H1 (cell line): ENCODE data around the gene NXT1. TPM values are rescaled to one million over a fixed set of nuclear protein-coding genes. Genes with fewer than 3 reads are reported as not detected.

Experiments
- CTCF ChIA-PET: fragments of 300-600 bp; sonication (Branson Sonifier 250); formaldehyde crosslinking; loops from one replicate; lab custom pipeline; 2021; ENCODE audit not compliant: partially characterized antibody; lab: Charles Lee
- POLR2A ChIA-PET: fragments of 300-600 bp; sonication (Branson Sonifier 250); formaldehyde crosslinking; loops from one replicate; lab custom pipeline; 2021; ENCODE audit warnings: inconsistent platforms; ENCODE audit not compliant: partially characterized antibody; lab: Charles Lee
- DNase-seq, 2 experiments: peaks; one replicate each; pipeline versions ENCODE4 v3.0.0 to v3.0.0-alpha.2; 2010 to 2022; ENCODE audit warnings: low spot score in 2 of 2, low read depth in 1 of 2, mixed read lengths in 1 of 2
- FAIRE-seq: peaks from 2 replicates; lab custom pipeline; 2011; peaks lifted over from hg19 to GRCh38; lab: Jason Lieb, UNC
- H2AFZ ChIP-seq: 2 replicates; pipeline ENCODE4 v1.8.1; 2012; ENCODE audit warnings: low read length, inconsistent platforms
- H2AK5ac ChIP-seq: 2 replicates; pipeline ENCODE4 v1.6.1; 2013; ENCODE audit warnings: low read depth, low read length
- H2BK120ac ChIP-seq: replicated peaks from 2 replicates; pipeline ENCODE3; 2013; ENCODE audit warnings: low read depth, low read length, inconsistent platforms
- H2BK12ac ChIP-seq: 2 replicates; pipeline ENCODE4 v1.6.1; 2013; ENCODE audit warnings: low read depth, low read length
- H2BK15ac ChIP-seq: 2 replicates; pipeline ENCODE4 v1.6.1; 2013; ENCODE audit warnings: low read length
- H2BK20ac ChIP-seq: 2 replicates; pipeline ENCODE4 v1.6.1; 2013; ENCODE audit warnings: low read length
- H2BK5ac ChIP-seq: 2 replicates; pipeline ENCODE4 v1.6.1; 2013; ENCODE audit warnings: low read depth, low read length
- H3K14ac ChIP-seq: 2 replicates; pipeline ENCODE4 v1.6.1; 2013; ENCODE audit warnings: inconsistent platforms; ENCODE audit not compliant: insufficient read length
- H3K18ac ChIP-seq: 2 replicates; pipeline ENCODE4 v1.6.1; 2013; ENCODE audit warnings: low read length; ENCODE audit errors: extremely low read depth
- H3K23ac ChIP-seq: 2 replicates; pipeline ENCODE4 v1.6.1; 2013; ENCODE audit warnings: inconsistent platforms; ENCODE audit not compliant: insufficient read length
- H3K23me2 ChIP-seq: 2 replicates; pipeline ENCODE4 v1.6.1; 2013; ENCODE audit warnings: low read depth, low read length
- H3K27ac ChIP-seq: 2 replicates; pipeline ENCODE4 v1.6.1; 2011; ENCODE audit warnings: low read depth, low read length, inconsistent platforms
- H3K27me3 ChIP-seq, 4 experiments: replicated peaks in 1 of 4; 1 replicate in 1 of 4; 2 replicates in 3 of 4; pipeline versions ENCODE4 v1.6.1 to v1.8.1; 2011 to 2013; ENCODE audit warnings: low read length in 3 of 4, mild to moderate bottlenecking in 3 of 4, inconsistent platforms in 2 of 4, mixed read lengths in 2 of 4, moderate library complexity in 1 of 4; ENCODE audit not compliant: control insufficient read depth in 3 of 4, insufficient read depth in 3 of 4; ENCODE audit errors: extremely low read depth in 1 of 4
- H3K36me3 ChIP-seq, 4 experiments: 2 replicates each; pipeline versions ENCODE4 v1.6.1 to v1.8.1; 2011 to 2013; ENCODE audit warnings: mild to moderate bottlenecking in 4 of 4, low read length in 3 of 4, moderate library complexity in 2 of 4, control low read depth in 1 of 4, inconsistent platforms in 1 of 4; ENCODE audit not compliant: insufficient read depth in 4 of 4, control insufficient read depth in 2 of 4
- H3K4ac ChIP-seq: replicated peaks from 2 replicates; pipeline ENCODE3; 2013; ENCODE audit warnings: low read length, low read depth, mixed read lengths, inconsistent platforms; ENCODE audit not compliant: insufficient read length
- H3K4me1 ChIP-seq, 4 experiments: replicated peaks in 1 of 4; 1 replicate in 1 of 4; 2 replicates in 3 of 4; pipeline versions ENCODE4 v1.6.1 to v1.8.1; 2011 to 2013; ENCODE audit warnings: low read length in 3 of 4, inconsistent platforms in 2 of 4, mixed read lengths in 1 of 4; ENCODE audit not compliant: insufficient read depth in 4 of 4, control insufficient read depth in 3 of 4
- H3K4me2 ChIP-seq, 2 experiments: 2 replicates each; pipeline versions ENCODE4 v1.6.1 to v1.8.1; 2011 to 2013; ENCODE audit warnings: low read depth in 2 of 2, low read length in 2 of 2, control low read depth in 1 of 2, inconsistent platforms in 1 of 2, mild to moderate bottlenecking in 1 of 2; ENCODE audit not compliant: insufficient read depth in 1 of 2
- H3K4me3 ChIP-seq, 4 experiments: fragments of 200-600, 300-600 bp in 1 of 4; sonication (generic), shearing (Covaris generic), sonication (Bioruptor Twin) in 1 of 4; 2 replicates each; pipeline versions ENCODE4 v1.5.1 to v1.8.1; 2011 to 2016; ENCODE audit warnings: low read length in 4 of 4, low read depth in 3 of 4, control low read depth in 2 of 4, inconsistent platforms in 2 of 4, mild to moderate bottlenecking in 2 of 4, mixed read lengths in 1 of 4, moderate library complexity in 1 of 4; ENCODE audit not compliant: insufficient read depth in 2 of 4; ENCODE audit errors: extremely low read depth in 1 of 4
- H3K56ac ChIP-seq: replicated peaks from 2 replicates; pipeline ENCODE3; 2013; ENCODE audit warnings: low read depth, mild to moderate bottlenecking, mixed read lengths, low read length, inconsistent platforms; ENCODE audit not compliant: insufficient read length
- H3K79me1 ChIP-seq: 2 replicates; pipeline ENCODE4 v1.6.1; 2013; ENCODE audit warnings: low read depth, low read length, control low read depth
- H3K79me2 ChIP-seq, 2 experiments: 2 replicates each; pipeline versions ENCODE4 v1.6.1 to v1.8.1; 2012 to 2013; ENCODE audit warnings: low read length in 2 of 2, mild to moderate bottlenecking in 2 of 2, inconsistent platforms in 1 of 2; ENCODE audit not compliant: insufficient read depth in 2 of 2, control insufficient read depth in 1 of 2
- H3K9ac ChIP-seq, 4 experiments: replicated peaks in 1 of 4; 1 replicate in 1 of 4; 2 replicates in 3 of 4; pipeline versions ENCODE4 v1.6.1 to v1.8.1; 2011 to 2013; ENCODE audit warnings: low read depth in 3 of 4, low read length in 3 of 4, control low read depth in 2 of 4, mild to moderate bottlenecking in 2 of 4, moderate library complexity in 2 of 4, inconsistent platforms in 1 of 4; ENCODE audit errors: extremely low read depth in 1 of 4
- H3K9me3 ChIP-seq, 2 experiments: 2 replicates each; pipeline versions ENCODE4 v1.6.1 to v1.8.1; 2012 to 2013; ENCODE audit warnings: mild to moderate bottlenecking in 2 of 2, moderate library complexity in 2 of 2, control low read depth in 1 of 2, inconsistent platforms in 1 of 2, low read depth in 1 of 2, low read length in 1 of 2, mixed read lengths in 1 of 2; ENCODE audit not compliant: insufficient read depth in 2 of 2
- H4K20me1 ChIP-seq, 2 experiments: replicated peaks in 1 of 2; 2 replicates each; pipeline versions ENCODE3 to v1.8.1; 2011 to 2013; ENCODE audit warnings: inconsistent platforms in 2 of 2, low read length in 2 of 2, mild to moderate bottlenecking in 1 of 2; ENCODE audit not compliant: insufficient read depth in 2 of 2, control insufficient read depth in 1 of 2
- H4K5ac ChIP-seq: 2 replicates; pipeline ENCODE4 v1.6.1; 2013; ENCODE audit warnings: low read length, low read depth, mixed read lengths, inconsistent platforms; ENCODE audit not compliant: insufficient read length
- H4K8ac ChIP-seq: 2 replicates; pipeline ENCODE4 v1.8.0; 2013; ENCODE audit warnings: mild to moderate bottlenecking, moderate library complexity, low read length, inconsistent platforms; ENCODE audit not compliant: insufficient read depth; ENCODE audit errors: extremely low read depth
- H4K91ac ChIP-seq: replicated peaks from 2 replicates; pipeline ENCODE3; 2013; ENCODE audit warnings: low read length, mixed read lengths, inconsistent platforms; ENCODE audit not compliant: insufficient read length
- GTF2F1 ChIP-seq: IDR thresholded peaks from 2 replicates; pipeline ENCODE4 v1.6.1; 2012; ENCODE audit warnings: low read depth, low read length, improper control_type of control experiment, borderline replicate concordance
- whole genome bisulfite sequencing, 2 experiments: shearing (Covaris generic) in 1 of 2; methylation state at CpG; one replicate each; pipeline versions ENCODE4 v1.1.6 to v1.1.7; 2013 to 2015; ENCODE audit warnings: low lambda C conversion rate in 2 of 2, mixed read lengths in 2 of 2, inconsistent platforms in 1 of 2, low coverage in 1 of 2, missing lambda C conversion rate in 1 of 2; ENCODE audit not compliant: insufficient replicate concordance in 2 of 2, insufficient coverage in 1 of 2, insufficient read length in 1 of 2; ENCODE audit errors: extremely low coverage in 1 of 2, missing lambda C conversion rate in 1 of 2; 5-methylcytosine and 5-hydroxymethylcytosine counted together
- polyA plus RNA-seq, 7 experiments: library from polyadenylated mRNA; depleted of rRNA in 3 of 7; stranded (reverse) in 5 of 7; unstranded in 2 of 7; fragments of >200 nt in 5 of 7; fragments of 200-250 nt in 2 of 7; gene quantifications; 1 replicate in 5 of 7; 2 replicates in 1 of 7; 4 replicates in 1 of 7; pipeline versions ENCODE4 v1.2.1 to v1.2.3, GENCODE V29; 2011 to 2013; ENCODE audit warnings: missing spikeins in 2 of 7, mixed read lengths in 2 of 7
- total RNA-seq: library from RNA; stranded (reverse); fragmentation: NEBNext Ultra II Directional; extraction: Animal tissue kit (Norgen Biotek cat#: 25700); gene quantifications from 2 replicates; pipeline ENCODE4 v1.2.1, GENCODE V29; 2021

NXT1 gene
- total and polyA plus RNA-seq, 2 of the 8 experiments (the other 6 are each of a cell fraction or from before 2014, with no cell fraction given): 23.1 to 26.5 TPM

DNA sequence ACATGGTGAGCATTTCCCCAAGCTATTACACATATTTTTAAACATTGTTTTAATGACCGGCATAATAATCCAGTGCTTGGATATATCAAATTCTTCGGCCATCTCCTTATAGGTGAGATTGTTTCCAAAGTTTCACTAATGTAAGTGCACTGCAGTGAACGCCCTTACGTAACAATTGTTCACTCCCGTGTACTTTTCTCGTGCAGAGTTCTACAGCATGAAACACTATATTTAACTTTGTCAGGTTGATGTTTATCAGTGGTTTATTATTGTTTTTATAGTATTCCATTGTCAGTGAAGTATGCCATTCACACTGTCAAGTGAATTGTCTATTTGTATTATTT lies 7.9 kb downstream of the NXT1 start:
- H3K27ac ChIP-seq: no peak overlapping the region
- H2BK5ac ChIP-seq: no peak overlapping the region
- peaks cover 8% of the 10 kb centered on the region; the same call in 1 of the 2 replicates for H3K79me1 ChIP-seq
- no peak overlapping the region for H3K9ac ChIP-seq
- FAIRE-seq (no peak), DNase-seq (no peak)
- H3K79me2 ChIP-seq: peaks cover 0 to 14% of the 10 kb centered on the region in 2 experiments; a peak in 3 of 4 replicates
- H2BK12ac ChIP-seq: no peak overlapping the region
- H3K23me2 ChIP-seq: peaks cover 15% of the 10 kb centered on the region; the same call in 1 of the 2 replicates
- no peak overlapping the region for H3K18ac ChIP-seq
- no peak overlapping the region for H2BK20ac ChIP-seq
- no peak overlapping the region for H2BK120ac ChIP-seq
- peaks cover 6 to 8% of the 10 kb centered on the region in 2 experiments for H4K20me1 ChIP-seq
- no peak overlapping the region for H2AK5ac ChIP-seq
- H3K4ac ChIP-seq: no peak overlapping the region
- no peak overlapping the region for H4K5ac ChIP-seq
- H3K36me3 ChIP-seq: peaks cover 0 to 9% (median 9%) of the 10 kb centered on the region in 4 experiments; a peak in 6 of 8 replicates
- H4K91ac ChIP-seq: no peak overlapping the region
- WGBS, 2 experiments: 69% methylated on average over 6 of the region's 6 CpGs; no CpG with 5 or more reads in 1 of the 2 experiments
- H3K14ac ChIP-seq: no peak overlapping the region
- CTCF ChIA-PET: interaction anchor here (1.0 to 4.4 kb wide), 5 partner anchors 12 to 61 kb away, joined by 3 to 15 read pairs (median 4); no protein-coding TSS in a partner anchor
- TF ChIP-seq GTF2F1: no peak
- no peak overlapping the region for H3K56ac ChIP-seq
- POLR2A ChIA-PET: interaction anchor here (1.3 to 1.6 kb wide), 3 partner anchors 9 to 21 kb away, joined by 3 to 14 read pairs (median 3); partner anchors contain the start of gene NXT1
- peaks cover 5 to 16% (median 10%) of the 10 kb centered on the region in 4 experiments; a peak in 6 of 7 replicates for H3K4me1 ChIP-seq
- H3K27me3 ChIP-seq: no peaks in the 10 kb centered on the region
- no peak overlapping the region for H2AFZ ChIP-seq
- no peak overlapping the region for H4K8ac ChIP-seq
- H3K4me2 ChIP-seq: peak overlapping the region; percentile 58 to 98
- H3K4me3 ChIP-seq: peak overlapping the region in 3 of 4 experiments; percentile 14 to 56 (median 23); a peak in 5 of 8 replicates
- H2BK15ac ChIP-seq: no peak overlapping the region
- no peaks in the 10 kb centered on the region for H3K9me3 ChIP-seq
- no peak overlapping the region for H3K23ac ChIP-seq
